ENCODE data around the gene RNF113B.

GRCh38 chr13:98175043-98175442 lies 2.0 kb downstream of the RNF113B start:
- TF ChIP-seq, protein P1, sequence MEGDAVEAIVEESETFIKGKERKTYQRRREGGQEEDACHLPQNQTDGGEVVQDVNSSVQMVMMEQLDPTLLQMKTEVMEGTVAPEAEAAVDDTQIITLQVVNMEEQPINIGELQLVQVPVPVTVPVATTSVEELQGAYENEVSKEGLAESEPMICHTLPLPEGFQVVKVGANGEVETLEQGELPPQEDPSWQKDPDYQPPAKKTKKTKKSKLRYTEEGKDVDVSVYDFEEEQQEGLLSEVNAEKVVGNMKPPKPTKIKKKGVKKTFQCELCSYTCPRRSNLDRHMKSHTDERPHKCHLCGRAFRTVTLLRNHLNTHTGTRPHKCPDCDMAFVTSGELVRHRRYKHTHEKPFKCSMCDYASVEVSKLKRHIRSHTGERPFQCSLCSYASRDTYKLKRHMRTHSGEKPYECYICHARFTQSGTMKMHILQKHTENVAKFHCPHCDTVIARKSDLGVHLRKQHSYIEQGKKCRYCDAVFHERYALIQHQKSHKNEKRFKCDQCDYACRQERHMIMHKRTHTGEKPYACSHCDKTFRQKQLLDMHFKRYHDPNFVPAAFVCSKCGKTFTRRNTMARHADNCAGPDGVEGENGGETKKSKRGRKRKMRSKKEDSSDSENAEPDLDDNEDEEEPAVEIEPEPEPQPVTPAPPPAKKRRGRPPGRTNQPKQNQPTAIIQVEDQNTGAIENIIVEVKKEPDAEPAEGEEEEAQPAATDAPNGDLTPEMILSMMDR (IDR thresholded peaks at IDR 0.05), result no peak
- TF ChIP-seq POLR2A (IDR thresholded peaks at IDR 0.05), result no peak

Data from Peyer's patch (tissue), 4 donors.